ENCODE measurements around the gene ISY1. TPM values are rescaled to one million over a fixed set of nuclear protein-coding genes. Genes with fewer than 3 reads are reported as not detected.
A peak's percentile ranks its signal among the peaks of the same experiment; 100 is the strongest.

Gene ISY1
- total RNA-seq, 1 experiment from 2014 or later = 43.6 TPM

- intact Hi-C loops (cut with micrococcal nuclease) = no loop called here
- BruUV-seq (replicated peaks) = TSS peak; percentile 43
- CTCF ChIA-PET = interaction anchor here (1.5 to 3.7 kb wide), 4 partner anchors 67 to 150 kb away, joined by 5 to 16 read pairs (median 7); no protein-coding TSS in a partner anchor
Measured at GRCh38 chr3:129120254-129121004, 40.4 kb downstream of the ISY1 start.

More at GRCh38 chr3:129120254-129121004, 40.4 kb downstream of the ISY1 start:
- H3K27me3 ChIP-seq (ENCODE audit: insufficient read depth, low read length) = no peaks in the 10 kb centered on the region
- peak overlapping the region; percentile 78 for H3K9ac ChIP-seq (ENCODE audit: low read length)
- peaks cover 5% of the 10 kb centered on the region; the same call in 1 of the 2 replicates for H3K79me2 ChIP-seq (ENCODE audit: insufficient read depth, low read length)
- POLR2A ChIA-PET = no interaction called here
- TF ChIP-seq POLR2A (IDR thresholded peaks at IDR 0.05; ENCODE audit: borderline replicate concordance, extremely low read depth, insufficient read depth, insufficient read length) (no peak), EZH2phosphoT487 (IDR thresholded peaks at IDR 0.05; ENCODE audit: borderline replicate concordance) (no peak), MAX (IDR thresholded peaks at IDR 0.05) (no peak), POLR2AphosphoS5 (IDR thresholded peaks at IDR 0.05; ENCODE audit: low read depth, low read length) (peak; percentile 35; the same call in 1 of the 2 replicates), ZNF274 (IDR thresholded peaks at IDR 0.05; ENCODE audit: low read depth, low read length) (no peak), EGR1 (IDR thresholded peaks at IDR 0.05; ENCODE audit: low read depth) (no peak), CBX3 (IDR thresholded peaks at IDR 0.05; ENCODE audit: low read depth) (no peak), CEBPB (IDR thresholded peaks at IDR 0.05; ENCODE audit: low read depth) (no peak), EZH2 (IDR thresholded peaks at IDR 0.05) (no peak), TCF7L2 (IDR thresholded peaks at IDR 0.05; ENCODE audit: borderline replicate concordance, extremely low read depth, insufficient read depth, insufficient read length) (no peak), SRF (IDR thresholded peaks at IDR 0.05; ENCODE audit: low read depth) (no peak), RAD21 (IDR thresholded peaks at IDR 0.05; ENCODE audit: low read depth) (no peak)
- TF ChIP-seq, protein P1, sequence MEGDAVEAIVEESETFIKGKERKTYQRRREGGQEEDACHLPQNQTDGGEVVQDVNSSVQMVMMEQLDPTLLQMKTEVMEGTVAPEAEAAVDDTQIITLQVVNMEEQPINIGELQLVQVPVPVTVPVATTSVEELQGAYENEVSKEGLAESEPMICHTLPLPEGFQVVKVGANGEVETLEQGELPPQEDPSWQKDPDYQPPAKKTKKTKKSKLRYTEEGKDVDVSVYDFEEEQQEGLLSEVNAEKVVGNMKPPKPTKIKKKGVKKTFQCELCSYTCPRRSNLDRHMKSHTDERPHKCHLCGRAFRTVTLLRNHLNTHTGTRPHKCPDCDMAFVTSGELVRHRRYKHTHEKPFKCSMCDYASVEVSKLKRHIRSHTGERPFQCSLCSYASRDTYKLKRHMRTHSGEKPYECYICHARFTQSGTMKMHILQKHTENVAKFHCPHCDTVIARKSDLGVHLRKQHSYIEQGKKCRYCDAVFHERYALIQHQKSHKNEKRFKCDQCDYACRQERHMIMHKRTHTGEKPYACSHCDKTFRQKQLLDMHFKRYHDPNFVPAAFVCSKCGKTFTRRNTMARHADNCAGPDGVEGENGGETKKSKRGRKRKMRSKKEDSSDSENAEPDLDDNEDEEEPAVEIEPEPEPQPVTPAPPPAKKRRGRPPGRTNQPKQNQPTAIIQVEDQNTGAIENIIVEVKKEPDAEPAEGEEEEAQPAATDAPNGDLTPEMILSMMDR (IDR thresholded peaks at IDR 0.05 in 2 of 3, conservative IDR thresholded peaks at IDR 0.05 in 1 of 3; ENCODE audit: borderline replicate concordance in 1 of 3, insufficient read depth in 1 of 3, low read depth in 2 of 3, low read length in 2 of 3) = peak in 2 of 3 experiments; percentile 13 to 26; a peak in 1 of 6 replicates
- TF ChIP-seq, protein P2, sequence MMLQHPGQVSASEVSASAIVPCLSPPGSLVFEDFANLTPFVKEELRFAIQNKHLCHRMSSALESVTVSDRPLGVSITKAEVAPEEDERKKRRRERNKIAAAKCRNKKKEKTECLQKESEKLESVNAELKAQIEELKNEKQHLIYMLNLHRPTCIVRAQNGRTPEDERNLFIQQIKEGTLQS (IDR thresholded peaks at IDR 0.05) = no peak
- DNase-seq (ENCODE audit: low read depth, low spot score) (peak; percentile 51), ATAC-seq (peak; percentile 31)
- H3K36me3 ChIP-seq (ENCODE audit: control insufficient read depth in 1 of 2, insufficient read depth in 2 of 2, low read length in 2 of 2) = no peaks in the 10 kb centered on the region; a peak in 1 of 4 replicates
- H3K4me2 ChIP-seq (ENCODE audit: low read length) = peak overlapping the region; percentile 91
- H3K9me3 ChIP-seq (ENCODE audit: control insufficient read depth in 1 of 2, insufficient read depth in 1 of 2, low read depth in 1 of 2, low read length in 2 of 2) = no peaks in the 10 kb centered on the region
- no peaks in the 10 kb centered on the region for H4K20me1 ChIP-seq (ENCODE audit: insufficient read depth)
- peaks cover 16 to 36% of the 10 kb centered on the region in 2 experiments for H3K4me1 ChIP-seq (ENCODE audit: control insufficient read depth in 1 of 2, insufficient read depth in 2 of 2, low read length in 2 of 2)
- peak overlapping the region; percentile 69 to 76 for H3K4me3 ChIP-seq (replicated peaks in 1 of 2; ENCODE audit: low read depth in 1 of 2, low read length in 2 of 2)
- RAD21 ChIA-PET (ENCODE audit: low non-redundant PET in 1 of 2, low total read pairs in 2 of 2, uncharacterized antibody in 2 of 2, unreplicated experiment in 2 of 2) = no interaction called here
- no peak overlapping the region for H2AFZ ChIP-seq (ENCODE audit: low read depth, low read length, poor library complexity, severe bottlenecking)
- H3K9me2 ChIP-seq (ENCODE audit: insufficient read depth) = no peaks in the 10 kb centered on the region
- peak overlapping the region; percentile 70 for H3K27ac ChIP-seq (ENCODE audit: low read depth, low read length)

Measured in HCT116 (cell line).